HG03378 (cell line): Measurements from ENCODE around the gene DPM3.

Source experiments
- ATAC-seq: cut with Tn5 transposase; IDR thresholded peaks from one replicate; pipeline ENCODE4 v1.9.1; 2021; ENCODE audit warnings: mild to moderate bottlenecking, moderate library complexity; ENCODE audit not compliant: unreplicated experiment

DPM3 gene

GRCh38 chr1:155103325-155103724 is 37.0 kb downstream of the DPM3 start:
- no peak for ATAC-seq

GRCh38 chr1:155099331-155099730 is 41.0 kb downstream of the DPM3 start:
- no peak for ATAC-seq

GRCh38 chr1:155094622-155094948 is 45.7 kb downstream of the DPM3 start:
- no peak for ATAC-seq

GRCh38 chr1:155093911-155094621 is 46.3 kb downstream of the DPM3 start:
- no peak for ATAC-seq

GRCh38 chr1:155092641-155093040 is 47.7 kb downstream of the DPM3 start:
- ATAC-seq: no peak

- no peak for ATAC-seq
Observed at GRCh38 chr1:155092131-155092530, 48.2 kb downstream of the DPM3 start.

- ATAC-seq: no peak
Observed at GRCh38 chr1:155091071-155092051, 49.0 kb downstream of the DPM3 start.
